VCaP (cell line): ENCODE results near the gene POC1B.

Experiments used
- H3K27ac ChIP-seq: fragments of 450-650 bp; 2 replicates; pipeline ENCODE4 v1.5.1; 2017
- TF ChIP-seq, protein P1 (sequence below): fragments of 450-650 bp; conservative IDR thresholded peaks from 2 replicates; pipeline ENCODE4 v1.5.1; 2017; ENCODE audit warnings: mild to moderate bottlenecking, moderate library complexity

The POC1B gene

DNA sequence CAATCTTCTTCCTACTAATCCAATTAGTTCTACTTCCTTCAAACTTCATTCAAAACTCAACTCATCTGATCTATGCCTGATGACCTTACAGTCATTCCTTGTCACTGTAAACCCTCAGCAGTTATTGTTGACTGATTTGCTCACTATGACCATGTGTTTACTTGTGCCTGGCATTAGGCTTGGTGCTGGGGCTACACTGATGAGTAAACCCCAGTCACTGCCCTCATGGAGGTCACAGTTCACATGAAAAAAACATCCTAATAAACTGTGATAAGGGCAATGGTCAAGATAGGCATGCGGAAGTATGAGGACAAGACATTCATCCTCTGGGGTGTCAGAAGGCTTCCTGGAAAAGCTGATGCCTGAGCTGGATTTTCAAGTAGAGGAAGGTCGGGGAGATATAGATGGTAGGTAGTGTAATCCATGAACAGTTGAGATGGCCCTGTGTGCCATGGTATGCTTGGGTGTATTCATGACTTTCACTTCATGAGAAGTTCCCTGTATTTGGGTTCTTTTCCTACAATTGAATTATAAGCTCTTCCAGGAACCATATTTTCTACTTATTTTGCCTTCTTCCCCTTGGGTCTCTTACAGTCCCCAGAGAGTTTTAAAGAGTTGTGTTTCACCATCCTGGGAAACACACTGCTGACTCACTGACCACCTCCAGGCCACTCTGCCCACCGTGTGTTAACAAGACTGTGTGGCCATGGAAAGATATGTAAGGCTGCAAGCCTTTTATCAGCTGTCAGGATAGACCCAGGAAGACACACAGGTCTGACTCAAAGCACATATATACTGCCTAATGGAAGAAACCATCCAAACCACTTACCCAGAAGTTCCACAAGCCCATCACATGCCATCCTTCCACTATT, 134.8 kb downstream of the POC1B start:
- peak overlapping the region; percentile 87 for H3K27ac ChIP-seq
- TF ChIP-seq, protein P1, sequence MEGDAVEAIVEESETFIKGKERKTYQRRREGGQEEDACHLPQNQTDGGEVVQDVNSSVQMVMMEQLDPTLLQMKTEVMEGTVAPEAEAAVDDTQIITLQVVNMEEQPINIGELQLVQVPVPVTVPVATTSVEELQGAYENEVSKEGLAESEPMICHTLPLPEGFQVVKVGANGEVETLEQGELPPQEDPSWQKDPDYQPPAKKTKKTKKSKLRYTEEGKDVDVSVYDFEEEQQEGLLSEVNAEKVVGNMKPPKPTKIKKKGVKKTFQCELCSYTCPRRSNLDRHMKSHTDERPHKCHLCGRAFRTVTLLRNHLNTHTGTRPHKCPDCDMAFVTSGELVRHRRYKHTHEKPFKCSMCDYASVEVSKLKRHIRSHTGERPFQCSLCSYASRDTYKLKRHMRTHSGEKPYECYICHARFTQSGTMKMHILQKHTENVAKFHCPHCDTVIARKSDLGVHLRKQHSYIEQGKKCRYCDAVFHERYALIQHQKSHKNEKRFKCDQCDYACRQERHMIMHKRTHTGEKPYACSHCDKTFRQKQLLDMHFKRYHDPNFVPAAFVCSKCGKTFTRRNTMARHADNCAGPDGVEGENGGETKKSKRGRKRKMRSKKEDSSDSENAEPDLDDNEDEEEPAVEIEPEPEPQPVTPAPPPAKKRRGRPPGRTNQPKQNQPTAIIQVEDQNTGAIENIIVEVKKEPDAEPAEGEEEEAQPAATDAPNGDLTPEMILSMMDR = no peak

DNA sequence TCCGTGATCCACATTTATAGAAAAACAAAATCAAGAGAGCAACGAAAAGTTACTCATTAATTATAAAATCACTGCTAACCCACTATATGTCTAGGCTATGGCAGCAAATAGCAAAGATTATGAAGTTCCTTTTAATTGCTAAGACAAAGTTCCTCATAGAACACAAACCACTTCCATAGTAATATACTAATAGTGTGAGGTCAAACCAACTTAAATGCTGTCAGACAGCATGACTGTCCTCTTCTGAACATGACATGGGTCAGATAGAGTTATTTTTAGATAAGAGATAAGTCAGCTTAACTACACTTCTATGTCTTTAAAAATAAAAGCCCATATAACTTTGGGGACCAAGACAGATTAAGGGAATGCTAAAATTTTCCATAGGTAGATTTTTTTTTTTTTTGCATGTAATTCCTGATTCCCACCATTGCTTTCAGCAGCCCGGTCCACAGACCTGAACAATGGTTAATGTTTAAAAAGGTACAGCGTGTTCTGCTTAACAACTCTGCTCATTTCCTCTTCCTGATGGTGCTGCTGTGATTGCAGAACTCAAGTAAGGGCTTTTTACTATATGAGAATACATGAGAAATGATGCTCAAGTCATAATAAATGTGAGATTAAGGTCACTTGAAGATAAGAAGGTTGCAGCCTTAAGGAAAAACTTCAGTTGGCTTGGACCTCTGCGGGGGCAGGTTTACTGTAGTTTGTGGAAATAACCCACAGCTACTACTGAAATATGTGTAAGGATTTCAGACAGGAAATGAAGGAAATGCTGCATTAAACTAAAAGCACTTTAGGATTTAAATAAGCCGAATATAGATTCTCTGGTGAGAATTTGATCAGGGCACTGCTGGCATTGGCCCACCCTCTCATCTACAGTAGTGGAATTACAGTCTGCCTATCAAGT, 135.8 kb downstream of the POC1B start:
- TF ChIP-seq, protein P1 = no peak
- H3K27ac ChIP-seq = peak overlapping the region; percentile 87

DNA sequence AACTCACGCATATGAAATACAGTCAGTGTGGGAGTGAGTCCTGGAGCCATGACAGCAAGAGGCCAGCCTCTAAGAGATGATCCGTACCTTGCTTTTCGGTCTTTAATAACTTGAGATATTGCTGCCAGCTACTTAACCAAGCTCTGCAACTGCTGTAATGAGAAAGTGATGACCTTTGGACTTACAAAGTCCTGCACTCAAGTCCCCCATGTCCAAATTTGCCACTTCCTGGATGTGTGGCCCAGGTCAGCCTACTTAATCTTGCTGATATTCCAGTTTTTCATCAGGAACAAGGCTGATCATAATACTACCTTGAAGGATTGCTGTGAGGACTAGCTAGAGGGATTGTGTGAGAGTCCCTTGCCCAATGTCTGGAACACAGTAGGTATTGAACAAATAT, 139.7 kb downstream of the POC1B start:
- TF ChIP-seq, protein P1 = no peak
- H3K27ac ChIP-seq = peak overlapping the region; percentile 94

GRCh38 chr12:89384807-89385206, 141.0 kb downstream of the POC1B start:
- H3K27ac ChIP-seq = peak overlapping the region; percentile 94
- TF ChIP-seq, protein P1 = no peak

DNA sequence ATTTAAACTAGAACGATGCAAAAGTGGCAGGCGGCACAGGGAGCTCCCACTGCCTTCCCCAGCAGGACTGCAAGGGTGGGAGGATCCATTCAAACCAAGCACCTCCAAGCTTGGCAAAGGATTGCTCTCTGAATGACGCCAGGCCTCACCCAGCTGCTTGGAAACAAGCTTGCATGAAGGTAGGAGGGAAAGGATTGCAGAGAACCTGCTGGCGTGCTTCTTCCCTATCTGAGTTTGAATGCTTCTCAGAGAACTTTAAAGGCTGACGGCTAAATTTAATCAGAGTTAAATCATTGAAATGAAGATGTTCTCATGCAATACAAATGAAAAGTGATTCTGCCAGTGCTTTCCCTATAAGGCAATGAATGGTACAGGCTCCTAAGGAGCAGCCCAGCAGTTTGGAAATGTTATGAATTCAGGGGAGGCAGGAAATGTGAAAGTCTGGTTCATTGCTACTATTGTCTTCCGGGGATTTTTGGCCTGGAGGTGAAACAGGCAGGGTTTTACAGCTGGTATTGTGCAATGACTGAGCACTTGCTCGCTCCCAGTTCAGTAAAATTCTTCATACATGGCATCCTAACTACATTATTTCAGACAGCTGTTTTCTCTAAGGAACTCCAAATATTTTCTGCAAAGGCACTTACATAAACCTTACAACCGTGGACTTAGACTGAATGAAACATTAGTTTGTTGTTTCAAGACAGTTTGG, 141.6 kb downstream of the POC1B start:
- H3K27ac ChIP-seq = peak overlapping the region; percentile 94
- TF ChIP-seq, protein P1 = no peak

DNA sequence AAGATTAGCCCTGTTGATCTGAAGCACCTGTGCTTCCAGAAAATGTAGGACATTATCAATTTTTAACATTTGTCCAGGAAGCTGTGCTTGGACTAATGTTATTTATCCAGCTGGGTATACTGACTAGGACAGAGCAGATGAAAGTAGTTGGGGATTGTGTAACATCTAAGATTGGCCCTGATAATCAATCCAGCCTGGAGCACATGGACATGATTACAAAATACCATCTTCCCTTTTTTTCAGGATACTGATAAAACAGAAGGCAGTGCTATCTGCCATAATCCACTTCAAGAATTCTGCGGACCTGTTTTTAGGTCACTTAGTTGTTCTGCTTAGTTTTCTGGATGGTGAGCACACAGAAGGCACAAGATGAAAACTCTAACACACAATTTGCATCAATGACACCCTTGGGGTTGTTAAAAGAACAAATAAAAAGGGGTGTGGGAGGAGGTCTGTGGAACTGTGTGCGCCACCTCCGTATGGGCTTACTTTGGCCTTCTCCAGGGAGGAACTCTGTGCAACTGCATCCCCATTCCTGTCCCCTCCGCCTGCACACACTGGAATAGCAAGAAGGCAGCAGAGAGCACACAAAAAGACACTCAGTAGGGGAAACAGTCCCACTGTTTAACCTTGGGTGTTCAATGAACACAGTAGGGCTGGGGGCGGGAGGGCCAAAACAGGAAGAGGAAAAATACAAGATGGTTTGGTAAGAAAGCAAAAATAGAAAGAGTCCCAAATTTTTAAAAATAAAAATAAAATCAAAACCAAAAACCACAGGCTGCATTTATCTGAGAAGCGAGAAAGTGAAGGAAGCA, 142.4 kb downstream of the POC1B start:
- TF ChIP-seq, protein P1 = no peak
- peak overlapping the region; percentile 94 for H3K27ac ChIP-seq
